CD1c-positive myeloid dendritic cell (primary cell): Measurements from ENCODE around the gene PNRC1.
"Not testable (repeated sequence)": the region's sequence is repeated elsewhere in the genome, so short reads cannot be mapped to it uniquely, and the experiment has no call there.

Experiments used
- DNase-seq: peaks from one replicate; pipeline ENCODE4 v3.0.0-alpha.2; 2016; ENCODE audit errors: extremely low spot score

PNRC1 gene

DNA sequence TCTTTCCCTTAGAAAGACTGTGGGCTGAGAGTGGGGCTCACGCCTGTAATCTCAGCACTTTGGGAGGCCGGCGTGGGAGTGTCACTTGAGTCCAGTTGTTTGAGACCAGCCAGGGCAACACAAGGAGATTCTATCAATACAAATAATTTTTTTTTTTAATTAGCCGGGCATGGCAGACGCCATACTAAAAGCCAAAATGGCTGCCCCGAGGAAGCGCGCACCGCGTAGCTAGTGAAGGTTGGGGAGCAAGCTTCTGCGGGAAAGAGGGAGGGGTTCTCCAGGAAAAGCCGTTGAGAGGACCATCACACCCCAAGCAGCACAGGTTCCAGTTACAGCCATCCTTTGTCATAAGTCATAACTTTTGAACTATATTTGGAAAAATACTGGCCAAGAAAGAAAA is 21.3 kb upstream of the PNRC1 start:
- DNase-seq: no peak

DNA sequence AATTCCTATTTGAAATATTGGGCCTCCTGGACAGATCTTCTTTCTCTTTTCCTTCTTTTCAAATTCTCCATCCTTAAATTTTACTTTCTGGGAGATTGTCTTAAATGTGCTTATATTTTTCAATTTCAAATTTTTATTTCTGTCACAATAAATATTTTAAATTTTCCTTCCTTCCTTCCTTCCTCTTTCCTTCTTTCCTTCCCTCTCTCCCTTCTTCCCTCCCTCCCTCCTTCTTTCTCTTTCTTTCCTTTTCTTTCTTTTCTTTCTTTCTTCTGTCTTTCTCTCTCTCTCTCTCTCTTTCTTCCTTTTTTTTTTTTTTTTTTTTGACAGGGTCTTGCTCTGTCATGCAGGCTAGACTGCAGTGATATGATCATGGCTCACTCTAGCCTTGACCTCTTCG is 16.7 kb upstream of the PNRC1 start:
- DNase-seq: no peak

GRCh38 chr6:89064931-89065330 is 15.6 kb upstream of the PNRC1 start:
- DNase-seq: not testable (repeated sequence)

GRCh38 chr6:89066121-89066520 is 14.4 kb upstream of the PNRC1 start:
- not testable (repeated sequence) for DNase-seq

DNA sequence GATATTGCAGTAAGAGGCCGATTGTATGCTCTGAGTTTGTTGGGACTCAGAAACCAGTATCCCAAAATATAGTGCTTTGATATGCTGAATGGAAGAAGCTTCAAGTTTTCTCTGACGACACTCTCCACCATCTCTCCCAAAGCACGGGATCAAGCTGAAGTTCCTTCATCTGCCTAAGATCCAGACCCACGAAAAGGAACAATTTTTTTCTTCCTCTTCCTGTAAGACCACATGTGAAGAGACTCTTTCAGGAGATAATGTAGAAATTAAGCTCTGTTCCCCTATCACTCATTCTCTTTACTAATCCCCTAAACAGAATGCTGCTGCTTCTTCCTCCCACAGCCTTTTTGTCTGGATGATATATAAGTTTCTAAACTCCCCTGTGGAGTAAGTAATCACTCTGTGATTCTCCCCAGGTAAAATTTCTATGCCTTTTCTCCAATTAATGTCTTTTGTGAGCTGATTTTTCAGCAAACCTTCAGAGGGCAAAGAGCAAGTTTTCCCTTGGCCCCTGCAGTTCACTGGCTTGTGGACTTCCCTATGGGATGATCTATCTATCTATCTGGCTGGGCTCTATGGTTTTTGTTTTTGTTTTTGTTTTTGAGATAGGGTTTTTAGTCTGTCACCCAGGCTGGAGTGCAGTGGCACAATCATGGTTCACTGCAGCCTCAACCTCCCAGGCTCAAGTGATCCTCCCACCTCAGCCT is 13.5 kb upstream of the PNRC1 start:
- DNase-seq: peak; percentile 75

DNA sequence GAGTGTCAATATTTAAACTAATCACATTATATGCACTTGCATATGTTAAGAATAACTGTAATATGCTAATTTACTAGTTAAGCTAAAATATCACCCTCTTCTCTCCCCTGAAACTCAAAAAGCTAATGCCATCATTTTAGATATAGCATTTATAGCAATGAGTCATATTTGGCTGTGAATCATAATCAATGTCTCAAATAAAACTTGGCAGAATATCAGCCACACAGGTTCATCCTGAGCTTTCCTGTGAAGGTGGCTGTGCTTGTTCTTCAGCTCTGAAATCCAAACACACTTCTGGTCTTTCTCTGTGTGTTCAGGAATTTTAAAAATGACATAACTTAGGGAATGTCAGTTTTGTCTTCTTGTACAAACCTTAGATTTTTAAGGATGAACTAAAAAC is 12.8 kb upstream of the PNRC1 start:
- DNase-seq: no peak

DNA sequence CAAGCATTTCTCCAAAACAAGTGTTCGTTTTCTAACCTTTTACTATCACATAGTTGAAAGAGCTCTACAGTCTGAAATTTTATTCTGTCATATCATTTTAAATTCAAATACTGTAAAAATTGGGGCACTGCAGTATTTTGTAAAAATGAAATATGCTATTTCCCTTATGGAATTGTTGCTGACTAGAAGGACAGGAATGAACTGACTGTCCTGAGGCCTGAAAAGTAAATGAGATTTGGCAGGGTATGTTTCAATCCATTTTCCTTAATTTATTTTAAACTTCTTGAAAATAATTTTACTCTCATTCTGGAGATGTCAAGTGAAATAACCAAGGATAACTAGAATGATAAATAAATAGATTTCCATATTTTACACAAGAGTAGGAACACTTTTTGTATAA is 11.9 kb upstream of the PNRC1 start:
- no peak for DNase-seq

- no peak for DNase-seq
These were observed 10.9 kb upstream of the PNRC1 start for GRCh38 chr6:89069536-89070163.

DNA sequence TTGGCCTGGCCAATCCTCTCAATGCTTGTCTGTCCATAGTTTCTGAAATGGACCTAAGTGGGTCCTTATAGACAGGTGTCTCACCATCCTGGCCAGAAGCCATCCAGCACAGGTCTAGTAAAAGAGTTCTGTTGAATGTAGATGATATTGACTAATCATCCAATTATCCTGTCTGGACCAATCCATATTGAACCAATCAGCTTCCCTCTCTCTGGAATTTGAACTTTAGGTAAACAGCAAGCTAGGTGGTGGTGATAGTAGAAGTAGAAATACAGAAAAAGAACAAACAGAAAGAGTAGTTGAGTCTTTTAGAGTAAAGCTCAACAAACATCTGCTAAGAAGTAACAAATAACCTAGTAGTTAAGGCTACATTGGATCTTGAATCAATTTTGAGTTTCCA is 9.5 kb upstream of the PNRC1 start:
- no peak for DNase-seq

- peak; percentile 76 for DNase-seq
These were observed 7.4 kb upstream of the PNRC1 start for GRCh38 chr6:89073014-89073620.

DNA sequence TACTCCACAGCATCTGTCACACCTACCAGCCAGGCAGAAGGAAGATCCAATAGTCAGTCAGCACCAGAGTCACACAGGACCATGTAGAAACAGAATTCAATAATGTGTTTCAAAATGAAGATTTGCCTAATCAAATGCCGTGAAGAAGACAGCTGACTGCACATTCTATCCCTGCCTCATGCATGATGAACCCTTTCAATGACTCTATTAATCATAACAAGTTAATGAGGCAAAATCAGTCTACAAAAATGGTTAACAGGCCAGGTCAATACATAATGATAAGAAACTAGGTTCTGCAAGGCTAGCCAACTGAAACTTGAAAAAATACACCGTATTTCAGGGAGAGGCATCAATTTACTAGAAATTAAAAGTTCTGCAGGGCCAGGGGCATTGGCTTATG is 6.7 kb upstream of the PNRC1 start:
- DNase-seq: no peak

DNA sequence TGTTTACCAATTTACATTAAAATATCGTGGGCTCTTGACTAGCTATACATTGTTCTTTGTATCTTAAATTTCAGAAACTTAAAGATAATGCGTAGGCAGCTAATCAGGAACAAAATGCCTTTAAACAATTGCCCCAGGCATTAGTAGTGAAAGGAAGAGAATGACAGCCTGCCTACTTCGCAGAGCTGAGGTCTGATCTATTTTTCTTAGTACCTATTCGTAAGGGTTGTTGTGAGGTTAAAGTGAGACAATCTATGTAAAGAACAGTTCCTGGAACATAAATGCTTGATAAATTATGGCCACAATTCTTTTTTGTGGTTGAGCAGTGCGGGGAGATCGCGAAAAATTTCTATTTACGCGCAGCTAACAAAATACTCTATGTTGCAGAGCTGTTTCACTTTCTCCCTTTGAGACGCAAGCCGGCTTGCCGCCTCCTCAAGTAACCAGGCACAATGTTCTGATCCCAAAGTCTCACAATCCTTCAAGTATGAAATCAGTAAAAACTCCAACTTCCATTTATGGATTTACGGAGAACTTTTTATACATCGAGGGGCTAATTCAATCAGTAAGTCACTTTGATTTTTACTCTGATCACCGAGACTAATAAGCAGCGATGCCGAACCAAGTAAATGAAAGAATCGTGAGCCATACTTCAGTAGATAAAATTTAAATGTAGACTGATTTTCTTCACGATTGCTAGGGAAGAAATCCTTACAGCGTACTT is 878 bp upstream of the PNRC1 start:
- DNase-seq: peak; percentile 68

DNA sequence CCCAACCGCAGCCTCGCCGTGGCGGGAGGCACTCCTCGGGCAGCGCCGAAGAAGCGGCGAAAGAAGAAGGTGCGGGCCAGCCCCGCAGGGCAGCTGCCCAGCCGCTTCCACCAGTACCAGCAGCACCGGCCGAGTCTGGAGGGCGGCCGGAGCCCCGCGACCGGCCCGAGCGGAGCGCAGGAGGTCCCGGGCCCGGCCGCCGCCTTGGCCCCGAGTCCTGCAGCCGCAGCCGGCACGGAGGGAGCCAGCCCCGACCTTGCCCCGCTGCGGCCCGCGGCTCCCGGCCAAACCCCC is 525 bp downstream of the PNRC1 start:
- no peak for DNase-seq

DNA sequence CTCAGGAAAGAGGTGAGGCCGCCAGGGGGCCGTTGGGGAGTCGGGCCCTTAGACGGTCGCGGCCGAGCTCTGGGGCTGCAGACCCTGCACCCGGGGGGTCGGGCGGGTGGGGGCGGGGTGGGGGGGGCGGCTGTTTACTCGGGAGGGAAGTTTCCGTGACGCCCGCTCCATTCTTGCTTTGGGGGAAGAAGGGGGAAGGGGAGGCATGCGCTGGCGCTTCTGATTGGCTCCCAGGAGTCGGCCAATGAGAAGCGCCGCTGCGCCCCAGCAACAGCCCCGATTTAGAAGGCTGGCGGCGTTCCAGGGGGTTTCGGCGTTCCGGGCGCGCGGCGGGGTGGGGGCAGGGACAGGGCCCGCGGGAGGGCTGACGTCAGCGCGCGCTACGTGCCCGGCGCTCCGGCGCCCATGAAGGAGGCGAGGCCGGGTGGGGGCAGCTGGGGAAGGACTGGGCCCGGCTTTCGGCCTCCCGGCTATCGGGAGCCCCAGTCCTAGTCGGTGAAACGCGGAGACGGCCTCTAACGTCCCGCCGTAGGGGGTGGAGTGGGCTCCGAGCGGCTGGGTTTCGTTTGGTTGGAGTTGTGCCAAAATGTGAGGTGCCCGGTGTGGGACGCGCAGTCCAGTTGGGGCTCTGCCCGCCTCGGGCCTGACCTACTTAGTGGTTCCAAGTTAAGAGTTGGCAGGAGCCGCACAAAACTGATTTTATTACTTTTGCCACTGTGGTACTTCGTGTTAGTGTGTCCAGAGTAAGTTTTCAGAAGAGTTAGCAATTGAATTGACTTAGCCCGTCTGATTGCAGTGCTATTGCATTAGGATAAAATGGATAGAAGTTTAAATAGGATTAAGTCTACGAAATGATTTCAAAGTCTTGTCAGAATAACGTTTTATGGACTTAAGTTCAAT is 1.1 kb downstream of the PNRC1 start:
- peak; percentile 99 for DNase-seq

DNA sequence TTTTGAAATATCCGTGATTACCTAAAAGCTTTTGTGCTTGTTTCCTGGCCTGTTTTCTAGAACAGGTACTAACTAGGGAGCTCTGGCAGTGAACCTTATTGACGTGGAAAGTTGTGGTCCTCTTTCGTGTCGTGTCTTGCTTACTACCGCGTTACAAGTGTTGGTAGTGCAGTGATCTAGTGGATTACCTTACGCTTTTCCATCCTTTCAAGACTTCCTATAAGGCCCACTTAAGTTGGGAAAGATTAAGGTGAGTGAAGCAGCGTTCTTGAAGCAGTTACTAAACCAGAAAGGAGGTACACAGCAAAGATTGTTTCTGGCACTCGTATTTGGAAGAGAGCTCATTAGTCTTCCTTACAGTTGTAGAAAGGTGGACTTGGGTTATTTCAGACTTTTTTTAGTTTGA is 1.9 kb downstream of the PNRC1 start:
- DNase-seq: peak; percentile 38

DNA sequence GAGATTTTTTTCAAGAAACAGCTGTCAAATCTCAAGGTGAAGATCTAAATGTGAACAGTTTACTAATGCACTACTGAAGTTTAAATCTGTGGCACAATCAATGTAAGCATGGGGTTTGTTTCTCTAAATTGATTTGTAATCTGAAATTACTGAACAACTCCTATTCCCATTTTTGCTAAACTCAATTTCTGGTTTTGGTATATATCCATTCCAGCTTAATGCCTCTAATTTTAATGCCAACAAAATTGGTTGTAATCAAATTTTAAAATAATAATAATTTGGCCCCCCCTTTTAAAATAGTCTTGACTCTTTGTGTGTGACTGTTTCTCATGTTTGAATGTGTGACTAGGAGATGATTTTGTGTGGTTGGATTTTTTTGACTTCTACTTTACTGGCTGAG is 4.0 kb downstream of the PNRC1 start:
- no peak for DNase-seq

GRCh38 chr6:89084954-89085353 is 4.4 kb downstream of the PNRC1 start:
- DNase-seq: no peak

GRCh38 chr6:89085409-89086205 is 5.1 kb downstream of the PNRC1 start:
- no peak for DNase-seq

- DNase-seq: peak; percentile 57
These were observed 7.3 kb downstream of the PNRC1 start for GRCh38 chr6:89087881-89088280.

DNA sequence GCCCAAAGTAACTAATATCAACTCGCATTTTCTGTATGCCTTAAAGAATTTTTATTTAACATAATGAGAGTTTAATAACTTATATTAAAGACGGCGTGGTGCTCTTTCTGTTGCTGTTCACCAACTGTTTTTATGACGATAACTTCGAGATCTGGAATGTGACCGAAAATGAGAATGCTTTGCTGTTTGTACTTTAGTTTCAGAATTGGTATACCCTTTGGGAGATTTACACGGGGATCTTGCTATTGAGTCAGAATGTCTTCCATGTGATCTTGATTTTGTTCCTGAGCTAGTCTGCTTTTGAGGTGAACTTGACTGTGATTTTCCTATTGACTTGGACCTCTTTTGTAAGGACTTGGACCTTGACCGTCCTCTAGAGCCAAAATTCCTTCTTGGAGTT is 17.9 kb downstream of the PNRC1 start:
- DNase-seq: no peak

GRCh38 chr6:89100114-89100513 is 19.6 kb downstream of the PNRC1 start:
- DNase-seq: no peak
